Measurements from ENCODE around the gene PRKG1. TPM values are rescaled to one million over a fixed set of nuclear protein-coding genes. Genes with fewer than 3 reads are reported as not detected.

Gene PRKG1
- total RNA-seq, 1 donor from 2014 or later, result 22.8 TPM

- TF ChIP-seq CTCF (IDR thresholded peaks at IDR 0.05), result no peak
- H3K9me3 Mint-ChIP-seq (ENCODE audit: low read depth), result peaks cover 3% of the 10 kb centered on the region
- peaks cover 36% of the 10 kb centered on the region for H3K4me1 Mint-ChIP-seq (ENCODE audit: low read depth)
- H3K27ac Mint-ChIP-seq (ENCODE audit: unreplicated experiment), result no peak overlapping the region
- no peaks in the 10 kb centered on the region for H3K27me3 Mint-ChIP-seq (ENCODE audit: low read depth)
- no peak overlapping the region for H3K4me3 Mint-ChIP-seq (ENCODE audit: unreplicated experiment)
- no peak for DNase-seq (ENCODE audit: low spot score)
- no peaks in the 10 kb centered on the region for H3K36me3 Mint-ChIP-seq (ENCODE audit: low read depth)
Observed at GRCh38 chr10:52322936-52323335, 1248.6 kb downstream of the PRKG1 start.

GRCh38 chr10:52326382-52326781 is 1252.1 kb downstream of the PRKG1 start:
- Mint-ChIP-seq H3K36me3 (ENCODE audit: low read depth) (no peaks in the 10 kb centered on the region), H3K9me3 (ENCODE audit: low read depth) (peaks cover 3% of the 10 kb centered on the region), H3K27ac (ENCODE audit: unreplicated experiment) (no peak overlapping the region), H3K27me3 (ENCODE audit: low read depth) (no peaks in the 10 kb centered on the region), H3K4me3 (ENCODE audit: unreplicated experiment) (no peak overlapping the region), H3K4me1 (ENCODE audit: low read depth) (peaks cover 15% of the 10 kb centered on the region)
- DNase-seq (ENCODE audit: low spot score), result no peak
- TF ChIP-seq CTCF (IDR thresholded peaks at IDR 0.05), result no peak

GRCh38 chr10:52331638-52332364 is 1257.5 kb downstream of the PRKG1 start:
- Mint-ChIP-seq H3K9me3 (ENCODE audit: low read depth) (no peaks in the 10 kb centered on the region), H3K27ac (ENCODE audit: unreplicated experiment) (no peak overlapping the region), H3K27me3 (ENCODE audit: low read depth) (no peaks in the 10 kb centered on the region), H3K36me3 (ENCODE audit: low read depth) (no peaks in the 10 kb centered on the region), H3K4me1 (ENCODE audit: low read depth) (peaks cover 14% of the 10 kb centered on the region), H3K4me3 (ENCODE audit: unreplicated experiment) (no peak overlapping the region)
- TF ChIP-seq CTCF (IDR thresholded peaks at IDR 0.05), result no peak
- no peak for DNase-seq (ENCODE audit: low spot score)

GRCh38 chr10:52332815-52333214 is 1258.5 kb downstream of the PRKG1 start:
- H3K36me3 Mint-ChIP-seq (ENCODE audit: low read depth), result no peaks in the 10 kb centered on the region
- H3K4me3 Mint-ChIP-seq (ENCODE audit: unreplicated experiment), result no peak overlapping the region
- TF ChIP-seq CTCF (IDR thresholded peaks at IDR 0.05), result no peak
- H3K4me1 Mint-ChIP-seq (ENCODE audit: low read depth), result peaks cover 14% of the 10 kb centered on the region
- no peak overlapping the region for H3K27ac Mint-ChIP-seq (ENCODE audit: unreplicated experiment)
- no peak for DNase-seq (ENCODE audit: low spot score)
- H3K9me3 Mint-ChIP-seq (ENCODE audit: low read depth), result no peaks in the 10 kb centered on the region
- H3K27me3 Mint-ChIP-seq (ENCODE audit: low read depth), result no peaks in the 10 kb centered on the region

GRCh38 chr10:52334595-52334994 is 1260.3 kb downstream of the PRKG1 start:
- no peaks in the 10 kb centered on the region for H3K9me3 Mint-ChIP-seq (ENCODE audit: low read depth)
- no peaks in the 10 kb centered on the region for H3K27me3 Mint-ChIP-seq (ENCODE audit: low read depth)
- TF ChIP-seq CTCF (IDR thresholded peaks at IDR 0.05), result no peak
- no peaks in the 10 kb centered on the region for H3K36me3 Mint-ChIP-seq (ENCODE audit: low read depth)
- H3K4me3 Mint-ChIP-seq (ENCODE audit: unreplicated experiment), result no peak overlapping the region
- no peak for DNase-seq (ENCODE audit: low spot score)
- H3K4me1 Mint-ChIP-seq (ENCODE audit: low read depth), result peaks cover 14% of the 10 kb centered on the region
- H3K27ac Mint-ChIP-seq (ENCODE audit: unreplicated experiment), result no peak overlapping the region

Data from chondrocyte (in vitro differentiated cells).